Stimulated activated CD4-positive, alpha-beta T cell treated with anti-CD3 and anti-CD28 coated beads, Interleukin-2, amount 100 ng/mL, for 24 hours (primary cell): ENCODE data around the gene YARS2.

ENCODE experiments used
- DNase-seq, 2 donors: peaks; one replicate each; pipeline ENCODE4 v3.0.0-alpha.2; 2020

Gene YARS2

GRCh38 chr12:32755654-32756475, at the start of gene YARS2:
YARS2 (minus strand) TSS chr12:32755897; CDS start chr12:32755874, 23 bp downstream.
- peak; percentile 88 to 90 for DNase-seq

- DNase-seq, result no peak
These were observed 48.6 kb upstream of the YARS2 start for GRCh38 chr12:32804301-32804700.

GRCh38 chr12:32801269-32801980, 45.7 kb upstream of the YARS2 start:
- DNase-seq, result no peak

GRCh38 chr12:32794281-32794680, 38.6 kb upstream of the YARS2 start:
- DNase-seq, result no peak

GRCh38 chr12:32789916-32790315, 34.2 kb upstream of the YARS2 start:
- no peak for DNase-seq

- DNase-seq, result no peak
These were observed 33.7 kb upstream of the YARS2 start for GRCh38 chr12:32789446-32789845.

GRCh38 chr12:32788405-32788804, 32.7 kb upstream of the YARS2 start:
- no peak for DNase-seq

- DNase-seq, result no peak
These were observed 29.9 kb upstream of the YARS2 start for GRCh38 chr12:32785557-32785956.

GRCh38 chr12:32783029-32783428, 27.3 kb upstream of the YARS2 start:
- no peak for DNase-seq

GRCh38 chr12:32780071-32780470, 24.4 kb upstream of the YARS2 start:
- DNase-seq, result no peak

- no peak for DNase-seq
These were observed 22.0 kb upstream of the YARS2 start for GRCh38 chr12:32777691-32778175.

GRCh38 chr12:32777159-32777558, 21.5 kb upstream of the YARS2 start:
- no peak for DNase-seq

- DNase-seq, result no peak
These were observed 20.6 kb upstream of the YARS2 start for GRCh38 chr12:32776258-32776657.

- no peak for DNase-seq
These were observed 18.0 kb upstream of the YARS2 start for GRCh38 chr12:32773691-32774090.

GRCh38 chr12:32770141-32770540, 14.4 kb upstream of the YARS2 start:
- no peak for DNase-seq

GRCh38 chr12:32768518-32768917, 12.8 kb upstream of the YARS2 start:
- DNase-seq, result no peak

- no peak for DNase-seq
These were observed 10.2 kb upstream of the YARS2 start for GRCh38 chr12:32765906-32766305.

- no peak for DNase-seq
These were observed 6.0 kb upstream of the YARS2 start for GRCh38 chr12:32761716-32762115.

- DNase-seq, result no peak
These were observed 1.5 kb upstream of the YARS2 start for GRCh38 chr12:32757157-32757556.

GRCh38 chr12:32756476-32757066, 874 bp upstream of the YARS2 start:
- DNase-seq, result no peak

GRCh38 chr12:32755051-32755653, 545 bp downstream of the YARS2 start:
- peak; percentile 76 to 79 for DNase-seq

GRCh38 chr12:32754111-32754510, 1.6 kb downstream of the YARS2 start:
- no peak for DNase-seq

- no peak for DNase-seq
These were observed 2.1 kb downstream of the YARS2 start for GRCh38 chr12:32753605-32754004.
